Suprapubic skin (tissue), 3 donors: ENCODE results near the gene MIB1.

ENCODE experiments used
- POLR2AphosphoS5 ChIP-seq, 3 donors: sonication (generic); formaldehyde crosslinking; IDR thresholded peaks; one replicate each; pipeline ENCODE4 v1.6.1; 2017; ENCODE audit warnings: antibody characterized with exemption in 3 of 3
- TF ChIP-seq, protein P1 (sequence below), 2 donors: fragments of 200-600 bp in 1 of 2; fragments of 450-650 bp in 1 of 2; sonication (generic) in 1 of 2; IDR thresholded peaks; one replicate each; pipeline ENCODE4 v1.5.1; 2016 to 2019; ENCODE audit warnings: antibody characterized with exemption in 2 of 2, mild to moderate bottlenecking in 1 of 2, moderate library complexity in 1 of 2

DNA sequence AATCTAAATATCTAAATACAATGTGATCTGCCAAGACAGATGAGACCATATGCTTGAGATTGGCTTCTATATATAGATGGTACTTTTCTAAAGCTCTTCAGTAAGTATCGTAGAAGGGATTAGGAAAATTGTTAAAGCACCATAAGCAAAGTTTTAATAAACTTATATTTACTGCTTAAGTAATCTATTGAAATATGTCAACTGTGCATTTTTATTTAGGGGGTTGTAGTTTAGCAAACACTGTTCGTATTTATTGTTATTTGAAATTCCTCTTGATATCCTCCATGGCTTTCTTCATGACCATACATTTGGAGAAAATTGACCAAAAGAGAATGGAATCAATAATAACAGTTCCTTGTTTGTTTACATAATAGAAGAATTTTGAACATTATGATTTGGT is 102.7 kb downstream of the MIB1 start:
- no peak for TF ChIP-seq POLR2AphosphoS5 (IDR thresholded peaks at IDR 0.05)
- TF ChIP-seq, protein P1, sequence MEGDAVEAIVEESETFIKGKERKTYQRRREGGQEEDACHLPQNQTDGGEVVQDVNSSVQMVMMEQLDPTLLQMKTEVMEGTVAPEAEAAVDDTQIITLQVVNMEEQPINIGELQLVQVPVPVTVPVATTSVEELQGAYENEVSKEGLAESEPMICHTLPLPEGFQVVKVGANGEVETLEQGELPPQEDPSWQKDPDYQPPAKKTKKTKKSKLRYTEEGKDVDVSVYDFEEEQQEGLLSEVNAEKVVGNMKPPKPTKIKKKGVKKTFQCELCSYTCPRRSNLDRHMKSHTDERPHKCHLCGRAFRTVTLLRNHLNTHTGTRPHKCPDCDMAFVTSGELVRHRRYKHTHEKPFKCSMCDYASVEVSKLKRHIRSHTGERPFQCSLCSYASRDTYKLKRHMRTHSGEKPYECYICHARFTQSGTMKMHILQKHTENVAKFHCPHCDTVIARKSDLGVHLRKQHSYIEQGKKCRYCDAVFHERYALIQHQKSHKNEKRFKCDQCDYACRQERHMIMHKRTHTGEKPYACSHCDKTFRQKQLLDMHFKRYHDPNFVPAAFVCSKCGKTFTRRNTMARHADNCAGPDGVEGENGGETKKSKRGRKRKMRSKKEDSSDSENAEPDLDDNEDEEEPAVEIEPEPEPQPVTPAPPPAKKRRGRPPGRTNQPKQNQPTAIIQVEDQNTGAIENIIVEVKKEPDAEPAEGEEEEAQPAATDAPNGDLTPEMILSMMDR (IDR thresholded peaks at IDR 0.05) = no peak
